GM06990 (cell line): ENCODE results near the gene POFUT2.

Source experiments
- DNase-seq: peaks from one replicate; pipeline ENCODE4 v3.0.0-alpha.2; 2011; ENCODE audit not compliant: insufficient read length; ENCODE audit errors: extremely low read depth
- H3K27me3 ChIP-seq: replicated peaks from 2 replicates; pipeline ENCODE4 v1.6.0; 2011; ENCODE audit warnings: low read length; ENCODE audit not compliant: control insufficient read depth, insufficient read depth
- H3K36me3 ChIP-seq: 2 replicates; pipeline ENCODE4 v1.5.1; 2011; ENCODE audit warnings: low read length; ENCODE audit not compliant: control insufficient read depth, insufficient read depth
- H3K4me3 ChIP-seq: replicated peaks from 2 replicates; pipeline ENCODE4 v1.5.1; 2011; ENCODE audit warnings: low read depth, mild to moderate bottlenecking, control low read depth, low read length
- TF ChIP-seq, protein P1 (sequence below): IDR thresholded peaks from 2 replicates; pipeline ENCODE4 v1.5.1; 2011; ENCODE audit warnings: low read length, control low read depth, mild to moderate bottlenecking, inconsistent platforms; ENCODE audit not compliant: insufficient read depth, poor library complexity, severe bottlenecking

Gene POFUT2

DNA sequence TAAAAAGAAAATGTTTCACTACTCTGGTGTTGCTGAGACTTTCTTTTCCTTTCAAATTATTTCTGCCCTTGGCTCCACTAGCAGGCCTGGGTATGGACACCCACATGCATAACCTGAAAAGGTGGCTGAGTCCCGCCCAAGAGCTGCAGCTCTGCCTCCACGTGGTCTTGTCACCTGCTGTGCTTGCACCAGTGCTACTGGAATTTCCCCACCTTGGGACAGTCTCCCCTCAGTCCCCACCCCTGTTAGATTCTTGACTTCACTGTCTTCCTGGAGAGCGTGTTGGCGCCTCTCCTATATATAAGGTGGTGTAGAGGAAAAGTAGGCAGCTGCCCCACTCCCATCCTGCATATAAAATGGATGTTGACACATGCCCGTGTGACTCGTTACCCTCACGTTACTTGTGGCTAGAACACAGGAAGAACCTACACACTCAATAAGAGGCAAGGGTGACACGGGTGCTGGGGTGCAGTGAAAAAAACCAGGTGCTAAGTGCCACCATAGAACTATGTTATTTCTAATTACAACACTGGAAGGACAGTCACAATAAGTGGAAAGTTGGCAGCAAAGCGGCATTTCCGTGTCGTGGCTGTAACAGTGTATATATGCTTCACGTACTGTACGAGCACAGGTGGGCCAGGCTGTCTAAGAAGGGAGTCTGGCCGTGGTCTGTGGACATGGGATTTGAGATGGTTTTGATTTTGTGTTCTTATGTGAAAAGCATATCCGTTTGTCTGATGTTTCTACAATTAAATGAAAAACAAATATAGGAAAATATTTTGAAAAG lies 61.0 kb downstream of the POFUT2 start:
- TF ChIP-seq, protein P1, sequence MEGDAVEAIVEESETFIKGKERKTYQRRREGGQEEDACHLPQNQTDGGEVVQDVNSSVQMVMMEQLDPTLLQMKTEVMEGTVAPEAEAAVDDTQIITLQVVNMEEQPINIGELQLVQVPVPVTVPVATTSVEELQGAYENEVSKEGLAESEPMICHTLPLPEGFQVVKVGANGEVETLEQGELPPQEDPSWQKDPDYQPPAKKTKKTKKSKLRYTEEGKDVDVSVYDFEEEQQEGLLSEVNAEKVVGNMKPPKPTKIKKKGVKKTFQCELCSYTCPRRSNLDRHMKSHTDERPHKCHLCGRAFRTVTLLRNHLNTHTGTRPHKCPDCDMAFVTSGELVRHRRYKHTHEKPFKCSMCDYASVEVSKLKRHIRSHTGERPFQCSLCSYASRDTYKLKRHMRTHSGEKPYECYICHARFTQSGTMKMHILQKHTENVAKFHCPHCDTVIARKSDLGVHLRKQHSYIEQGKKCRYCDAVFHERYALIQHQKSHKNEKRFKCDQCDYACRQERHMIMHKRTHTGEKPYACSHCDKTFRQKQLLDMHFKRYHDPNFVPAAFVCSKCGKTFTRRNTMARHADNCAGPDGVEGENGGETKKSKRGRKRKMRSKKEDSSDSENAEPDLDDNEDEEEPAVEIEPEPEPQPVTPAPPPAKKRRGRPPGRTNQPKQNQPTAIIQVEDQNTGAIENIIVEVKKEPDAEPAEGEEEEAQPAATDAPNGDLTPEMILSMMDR = no peak
- no peak for DNase-seq
- Histone ChIP-seq H3K36me3 (no peaks in the 10 kb centered on the region), H3K4me3 (no peak overlapping the region), H3K27me3 (no peaks in the 10 kb centered on the region; the same call in 1 of the 2 replicates)

DNA sequence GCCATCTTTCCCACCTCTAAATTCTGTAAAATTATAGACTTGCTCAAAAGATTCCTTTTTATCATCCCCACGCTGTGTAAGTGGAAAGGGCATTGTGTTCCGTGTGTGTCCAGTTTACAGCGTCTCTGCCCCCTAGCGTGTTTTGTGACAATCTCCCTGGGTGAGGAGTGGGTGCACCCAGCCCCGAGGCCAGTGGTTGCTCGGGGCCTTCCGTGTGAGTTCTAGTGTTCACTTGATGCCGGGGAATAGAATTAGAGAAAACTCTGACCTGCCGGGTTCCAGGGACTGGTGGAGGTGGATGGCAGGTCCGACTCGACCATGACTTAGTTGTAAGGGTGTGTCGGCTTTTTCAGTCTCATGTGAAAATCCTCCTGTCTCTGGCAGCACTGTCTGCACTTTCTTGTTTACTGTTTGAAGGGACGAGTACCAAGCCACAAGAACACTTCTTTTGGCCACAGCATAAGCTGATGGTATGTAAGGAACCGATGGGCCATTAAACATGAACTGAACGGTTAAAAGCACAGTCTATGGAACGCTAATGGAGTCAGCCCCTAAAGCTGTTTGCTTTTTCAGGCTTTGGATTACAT lies 61.9 kb downstream of the POFUT2 start:
- Histone ChIP-seq H3K4me3 (no peak overlapping the region), H3K36me3 (no peaks in the 10 kb centered on the region), H3K27me3 (no peaks in the 10 kb centered on the region; the same call in 1 of the 2 replicates)
- TF ChIP-seq, protein P1 = no peak
- DNase-seq = no peak

DNA sequence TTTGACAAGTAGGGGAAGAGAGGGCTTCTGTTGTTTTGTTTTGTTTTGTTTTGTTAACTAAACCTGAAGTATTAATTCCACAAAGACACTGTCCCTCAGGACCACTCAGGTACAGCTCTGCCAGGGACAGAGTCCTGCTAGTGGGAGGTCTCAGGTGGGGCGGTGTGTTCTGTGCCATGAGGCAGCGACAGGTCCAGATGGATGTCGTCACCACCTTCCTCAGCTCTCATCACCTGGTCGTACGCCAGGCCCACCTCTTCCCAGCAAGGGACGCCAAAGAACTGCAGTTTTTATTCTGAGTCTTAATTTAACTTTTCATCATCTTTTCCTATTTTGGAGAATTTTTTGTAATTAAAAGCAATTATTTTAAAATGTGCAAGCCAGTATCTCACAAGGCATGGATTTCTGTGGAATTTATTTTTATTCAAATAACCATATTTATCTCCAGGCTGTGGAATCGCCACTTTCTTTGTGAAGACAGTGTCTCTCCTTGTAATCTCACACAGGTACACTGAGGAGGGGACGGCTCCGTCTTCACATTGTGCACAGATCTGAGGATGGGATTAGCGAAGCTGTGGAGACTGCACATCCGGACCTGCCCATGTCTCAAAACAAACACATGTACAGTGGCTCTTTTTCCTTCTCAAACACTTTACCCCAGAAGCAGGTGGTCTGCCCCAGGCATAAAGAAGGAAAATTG lies 62.5 kb downstream of the POFUT2 start:
- TF ChIP-seq, protein P1 = no peak
- H3K27me3 ChIP-seq = no peaks in the 10 kb centered on the region; the same call in 1 of the 2 replicates
- no peak overlapping the region for H3K4me3 ChIP-seq
- H3K36me3 ChIP-seq = no peaks in the 10 kb centered on the region
- DNase-seq = no peak

DNA sequence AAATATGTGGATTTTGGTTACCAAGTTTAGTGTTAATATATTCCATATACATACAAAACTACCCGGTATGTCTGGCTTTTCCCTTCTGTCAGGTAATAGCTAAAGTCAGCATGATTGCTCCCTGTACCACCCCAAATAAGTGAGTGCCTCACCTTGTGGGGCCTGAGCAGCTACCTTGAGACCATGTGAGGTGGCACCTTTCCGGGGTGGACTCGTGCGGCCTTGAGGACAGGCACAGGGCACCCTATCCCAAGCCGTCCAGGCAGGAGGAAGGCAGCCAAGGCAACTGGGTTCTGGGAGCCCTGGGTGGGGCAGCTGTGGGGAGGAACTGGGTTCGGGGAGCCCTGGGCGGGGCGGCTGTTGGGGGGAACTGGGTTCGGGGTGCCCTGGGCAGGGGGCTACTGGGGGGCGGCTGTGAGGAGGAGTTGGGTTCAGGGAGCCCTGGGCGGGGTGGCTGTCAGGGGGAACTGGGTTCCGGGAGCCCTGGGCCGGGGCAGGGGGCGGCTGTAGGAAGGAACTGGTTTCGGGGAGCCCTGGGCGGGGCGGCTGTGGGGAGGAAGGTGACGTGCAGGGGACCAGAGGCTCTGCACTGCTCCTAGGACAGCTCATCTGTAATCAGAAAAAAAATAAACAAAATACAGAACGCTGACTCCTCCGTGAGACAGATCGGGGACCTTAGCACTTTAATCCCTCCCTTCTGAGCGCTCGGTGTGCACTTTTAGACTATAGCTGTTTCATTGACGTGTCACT lies 63.3 kb downstream of the POFUT2 start:
- no peak overlapping the region for H3K4me3 ChIP-seq
- no peaks in the 10 kb centered on the region for H3K36me3 ChIP-seq
- no peak for DNase-seq
- TF ChIP-seq, protein P1 = no peak
- H3K27me3 ChIP-seq = no peaks in the 10 kb centered on the region; the same call in 1 of the 2 replicates
